A549 (cell line): Measurements from ENCODE around the gene XAGE2. TPM values are rescaled to one million over a fixed set of nuclear protein-coding genes. Genes with fewer than 3 reads are reported as not detected.

Experiments used
- ATAC-seq, 2 experiments: fragments of 200-7000 bp in 1 of 2; fragments of >200 bp in 1 of 2; cut with Nextera tagmentation in 1 of 2; cut with Tn5 transposase in 1 of 2; 3 replicates each; pipeline versions ENCODE4 v1.8.0 to v1.9.1; 2018 to 2020; ENCODE audit warnings: mild to moderate bottlenecking in 1 of 2, moderate library complexity in 1 of 2
- CTCF ChIA-PET: fragments of 300-600 bp; sonication (Branson Sonifier 250); formaldehyde crosslinking; extraction: SDS; loops from one replicate; lab custom pipeline; 2021; ENCODE audit warnings: antibody characterized with exemption, inconsistent platforms; lab: Yijun Ruan, JAX
- POLR2A ChIA-PET: fragments of 350-600 bp; formaldehyde crosslinking; extraction: SDS; loops from one replicate; lab custom pipeline; 2021; ENCODE audit warnings: antibody characterized with exemption, inconsistent platforms; lab: Yijun Ruan, JAX
- DNase-seq, 2 experiments: peaks; one replicate each; pipeline versions ENCODE4 v3.0.0 to v3.0.0-alpha.2; 2011 to 2016; ENCODE audit warnings: low read depth in 1 of 2, low spot score in 1 of 2
- FAIRE-seq: peaks from 2 replicates; lab custom pipeline; 2011; peaks lifted over from hg19 to GRCh38; lab: Jason Lieb, UNC
- H3K27ac ChIP-seq, 2 experiments: fragments of >200 bp; sonication (Bioruptor Twin); formaldehyde crosslinking; 3 replicates each; pipeline ENCODE4 v1.5.1; 2016 to 2017
- H3K4me1 ChIP-seq: fragments of >200 bp; sonication (Bioruptor Twin); formaldehyde crosslinking; 3 replicates; pipeline ENCODE4 v1.6.1; 2016
- H3K4me2 ChIP-seq: fragments of >200 bp; sonication (Bioruptor Twin); formaldehyde crosslinking; 3 replicates; pipeline ENCODE4 v1.6.1; 2016
- H3K4me3 ChIP-seq: fragments of >200 bp; sonication (Bioruptor Twin); formaldehyde crosslinking; 3 replicates; pipeline ENCODE4 v1.5.1; 2016
- H3K9me3 ChIP-seq: fragments of >200 bp; sonication (Bioruptor Twin); formaldehyde crosslinking; 3 replicates; pipeline ENCODE4 v1.6.1; 2016
- CBX2 ChIP-seq: fragments of 200-600 bp; sonication (generic); IDR thresholded peaks from 2 replicates; pipeline ENCODE4 v1.6.1; 2016; ENCODE audit warnings: low read depth, mild to moderate bottlenecking, borderline replicate concordance
- CHD4 ChIP-seq: fragments of 200-600 bp; sonication (generic); IDR thresholded peaks from 2 replicates; pipeline ENCODE4 v1.6.1; 2016; ENCODE audit warnings: antibody characterized with exemption, mild to moderate bottlenecking, borderline replicate concordance
- EHMT2 ChIP-seq: fragments of 200-600 bp; sonication (generic); IDR thresholded peaks from 2 replicates; pipeline ENCODE4 v1.6.1; 2016; ENCODE audit warnings: antibody characterized with exemption, low read depth, mild to moderate bottlenecking, moderate library complexity
- EP300 ChIP-seq, 2 experiments: fragments of >200 bp; sonication (Bioruptor Twin); formaldehyde crosslinking; IDR thresholded peaks; 2 replicates in 1 of 2; 3 replicates in 1 of 2; pipeline ENCODE4 v1.6.1; 2016 to 2017
- ESRRA ChIP-seq: fragments of 150-350 bp; IDR thresholded peaks from 2 replicates; pipeline ENCODE4 v1.6.1; 2014; ENCODE audit warnings: mild to moderate bottlenecking, low read length, borderline replicate concordance
- FOSB ChIP-seq: fragments of 250-450 bp; sonication (Bioruptor Pico); IDR thresholded peaks from 2 replicates; pipeline ENCODE4 v1.5.0; 2020; ENCODE audit warnings: mild to moderate bottlenecking, moderate library complexity
- GATA3 ChIP-seq: IDR thresholded peaks from 2 replicates; pipeline ENCODE4 v1.6.1; 2012; ENCODE audit warnings: borderline replicate concordance
- HDAC2 ChIP-seq: fragments of 200-600 bp; sonication (generic); IDR thresholded peaks from 2 replicates; pipeline ENCODE4 v1.6.1; 2016
- HOXA7 ChIP-seq: fragments of 250-450 bp; sonication (Bioruptor Pico); IDR thresholded peaks from 2 replicates; pipeline ENCODE4 v1.5.0; 2020; ENCODE audit warnings: mild to moderate bottlenecking, moderate library complexity
- HOXB13 ChIP-seq: fragments of 250-450 bp; sonication (Bioruptor Pico); IDR thresholded peaks from 2 replicates; pipeline ENCODE4 v1.5.0; 2020; ENCODE audit warnings: low read depth, mild to moderate bottlenecking, moderate library complexity
- HOXB5 ChIP-seq: fragments of 250-450 bp; sonication (Bioruptor Pico); IDR thresholded peaks from 2 replicates; pipeline ENCODE4 v1.5.0; 2020; ENCODE audit warnings: mild to moderate bottlenecking, moderate library complexity
- MAFK ChIP-seq: fragments of 450-650 bp; IDR thresholded peaks from 2 replicates; pipeline ENCODE4 v1.6.1; 2014; ENCODE audit not compliant: partially characterized antibody
- MAZ ChIP-seq: fragments of 150-350 bp; IDR thresholded peaks from 2 replicates; pipeline ENCODE4 v1.6.1; 2014; ENCODE audit warnings: antibody characterized with exemption, low read depth, low read length, borderline replicate concordance
- MYC ChIP-seq: IDR thresholded peaks from 2 replicates; pipeline ENCODE4 v1.6.1; 2012; ENCODE audit warnings: mild to moderate bottlenecking, inconsistent platforms, low read length, improper control_type of control experiment, borderline replicate concordance
- NFE2L2 ChIP-seq: fragments of 150-350 bp; conservative IDR thresholded peaks from 2 replicates; pipeline ENCODE4 v1.6.1; 2014; ENCODE audit warnings: low read length
- NR3C1 ChIP-seq: fragments of >200 bp; sonication (Bioruptor Twin); formaldehyde crosslinking; IDR thresholded peaks from 3 replicates; pipeline ENCODE4 v1.6.1; 2017
- PHF8 ChIP-seq: fragments of 200-600 bp; sonication (generic); IDR thresholded peaks from 2 replicates; pipeline ENCODE4 v1.6.1; 2016; ENCODE audit warnings: low read depth, mild to moderate bottlenecking, antibody characterized with exemption, moderate library complexity, borderline replicate concordance
- POLR2AphosphoS2 ChIP-seq: conservative IDR thresholded peaks from 2 replicates; pipeline ENCODE4 v1.6.1; 2012; ENCODE audit warnings: low read length, improper control_type of control experiment, inconsistent platforms
- RAD21 ChIP-seq, 2 experiments: fragments of >200 bp in 1 of 2; sonication (Bioruptor Twin) in 1 of 2; formaldehyde crosslinking in 1 of 2; IDR thresholded peaks in 1 of 2; conservative IDR thresholded peaks in 1 of 2; 2 replicates in 1 of 2; 3 replicates in 1 of 2; pipeline ENCODE4 v1.6.1; 2012 to 2018; ENCODE audit warnings: inconsistent platforms in 1 of 2
- RFX5 ChIP-seq: fragments of 450-650 bp; IDR thresholded peaks from 2 replicates; pipeline ENCODE4 v1.7.1; 2014; ENCODE audit warnings: antibody characterized with exemption, mild to moderate bottlenecking, moderate library complexity
- SMC3 ChIP-seq: fragments of >200 bp; sonication (Bioruptor Twin); formaldehyde crosslinking; IDR thresholded peaks from 3 replicates; pipeline ENCODE4 v1.6.1; 2018; ENCODE audit warnings: inconsistent platforms
- TP53 ChIP-seq: fragments of 250-450 bp; sonication (Bioruptor Pico); IDR thresholded peaks from 2 replicates; pipeline ENCODE4 v1.5.0; 2021; ENCODE audit warnings: mild to moderate bottlenecking, moderate library complexity
- ZFP36 ChIP-seq: fragments of 450-650 bp; IDR thresholded peaks from 2 replicates; pipeline ENCODE4 v1.6.1; 2014; ENCODE audit warnings: borderline replicate concordance; ENCODE audit not compliant: partially characterized antibody
- ZNF302 ChIP-seq: fragments of 250-450 bp; sonication (Bioruptor Pico); IDR thresholded peaks from 2 replicates; pipeline ENCODE4 v1.9.0; 2021; ENCODE audit warnings: inconsistent platforms, mild to moderate bottlenecking, moderate library complexity
- WGBS: methylation state at CpG from one replicate; pipeline ENCODE4 v1.1.6; 2017; ENCODE audit errors: missing lambda C conversion rate; 5-methylcytosine and 5-hydroxymethylcytosine counted together
- polyA plus RNA-seq, 4 experiments: library from polyadenylated mRNA; depleted of rRNA in 3 of 4; stranded (reverse); fragments of >200 nt; fragmentation: RNase III in 1 of 4; extraction: RNeasy Plus Mini Kit Qiagen cat#74134 plus additional on column Dnase treatment in 1 of 4; gene quantifications; 2 replicates in 3 of 4; 3 replicates in 1 of 4; pipeline ENCODE4 v1.2.3, GENCODE V29; 2011 to 2017
- TF ChIP-seq, protein P1 (sequence below): IDR thresholded peaks from 2 replicates; pipeline ENCODE4 v1.6.1; 2012
- TF ChIP-seq, protein P2 (sequence below): fragments of 250-450 bp; sonication (Bioruptor Pico); IDR thresholded peaks from 2 replicates; pipeline ENCODE4 v1.5.0; 2021; ENCODE audit warnings: mild to moderate bottlenecking, moderate library complexity, borderline replicate concordance
- TF ChIP-seq, protein P3 (sequence below): fragments of 200-600 bp; sonication (generic); IDR thresholded peaks from 2 replicates; pipeline ENCODE4 v1.6.1; 2016; ENCODE audit warnings: antibody characterized with exemption, mild to moderate bottlenecking, moderate library complexity
- TF ChIP-seq, protein P4 (sequence below): fragments of 250-450 bp; sonication (Bioruptor Pico); IDR thresholded peaks from 2 replicates; pipeline ENCODE4 v1.5.0; 2020; ENCODE audit warnings: low read depth, mild to moderate bottlenecking, moderate library complexity
- TF ChIP-seq, protein P5 (sequence below): fragments of 150-350 bp; IDR thresholded peaks from 2 replicates; pipeline ENCODE4 v1.6.1; 2014; ENCODE audit warnings: low read depth, mild to moderate bottlenecking, low read length

The XAGE2 gene
- polyA plus RNA-seq, 2 of the 4 experiments (the other 2 are of a cell fraction), result not detected

DNA sequence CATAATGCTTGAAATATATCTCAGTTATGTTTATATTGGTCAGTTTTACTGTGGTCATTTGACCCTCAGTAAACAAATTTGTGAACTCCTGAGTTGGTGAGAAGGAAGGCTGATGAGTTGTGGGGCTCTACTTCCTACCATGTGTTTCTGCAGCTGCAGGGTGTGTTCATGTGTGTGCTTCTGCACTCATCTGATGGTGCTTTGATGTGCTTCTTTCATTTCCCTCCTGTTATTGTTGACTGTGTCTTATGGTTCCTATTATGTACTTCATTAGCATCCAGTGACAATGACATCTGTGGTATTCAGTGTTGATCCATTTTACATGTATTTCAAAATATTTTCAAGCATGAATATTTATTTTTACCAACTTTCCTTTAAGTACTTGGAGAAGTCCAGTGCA, 46.5 kb downstream of the XAGE2 start (continued):
- TF ChIP-seq MYC (no peak), GATA3 (no peak), ZNF302 (no peak), CHD4 (no peak), EP300 (IDR thresholded peaks at IDR 0.05) (no peak), NFE2L2 (no peak), EHMT2 (no peak)

DNA sequence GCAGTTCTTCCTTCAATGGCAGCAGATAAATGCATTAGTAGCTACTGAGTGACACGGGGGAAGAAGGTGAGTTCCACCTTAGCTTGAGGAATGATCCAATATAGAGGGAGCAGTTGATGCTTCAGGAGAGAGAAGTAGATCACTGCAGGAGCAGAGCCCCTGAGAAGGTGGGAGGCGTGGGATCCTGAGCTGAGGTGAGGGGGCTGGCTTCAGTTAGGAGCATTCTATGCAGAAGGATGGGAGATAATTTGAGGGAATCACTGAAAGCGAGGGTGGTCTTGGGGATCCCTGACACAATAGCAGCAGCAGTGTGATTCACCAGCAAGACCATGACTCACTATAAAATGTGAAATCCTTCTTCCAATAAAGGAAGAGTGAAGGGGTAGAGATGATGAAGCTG, 48.0 kb downstream of the XAGE2 start:
- Histone ChIP-seq H3K4me1 (no peaks in the 10 kb centered on the region), H3K4me3 (no peak overlapping the region), H3K9me3 (no peaks in the 10 kb centered on the region), H3K27ac (no peak overlapping the region), H3K4me2 (no peak overlapping the region)
- 11% methylated on average over 3 of the region's 3 CpGs for WGBS
- ChIA-PET POLR2A (no interaction called here), CTCF (interaction anchor here (0.6 kb wide), 1 partner anchor 14 kb away, joined by 3 read pairs; no protein-coding TSS in a partner anchor)
- TF ChIP-seq HOXB5, result no peak
- TF ChIP-seq HOXB13, result no peak
- no peak for TF ChIP-seq ESRRA
- no peak for TF ChIP-seq HDAC2
- TF ChIP-seq, protein P1, sequence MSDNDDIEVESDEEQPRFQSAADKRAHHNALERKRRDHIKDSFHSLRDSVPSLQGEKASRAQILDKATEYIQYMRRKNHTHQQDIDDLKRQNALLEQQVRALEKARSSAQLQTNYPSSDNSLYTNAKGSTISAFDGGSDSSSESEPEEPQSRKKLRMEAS, result no peak
- TF ChIP-seq, protein P2, sequence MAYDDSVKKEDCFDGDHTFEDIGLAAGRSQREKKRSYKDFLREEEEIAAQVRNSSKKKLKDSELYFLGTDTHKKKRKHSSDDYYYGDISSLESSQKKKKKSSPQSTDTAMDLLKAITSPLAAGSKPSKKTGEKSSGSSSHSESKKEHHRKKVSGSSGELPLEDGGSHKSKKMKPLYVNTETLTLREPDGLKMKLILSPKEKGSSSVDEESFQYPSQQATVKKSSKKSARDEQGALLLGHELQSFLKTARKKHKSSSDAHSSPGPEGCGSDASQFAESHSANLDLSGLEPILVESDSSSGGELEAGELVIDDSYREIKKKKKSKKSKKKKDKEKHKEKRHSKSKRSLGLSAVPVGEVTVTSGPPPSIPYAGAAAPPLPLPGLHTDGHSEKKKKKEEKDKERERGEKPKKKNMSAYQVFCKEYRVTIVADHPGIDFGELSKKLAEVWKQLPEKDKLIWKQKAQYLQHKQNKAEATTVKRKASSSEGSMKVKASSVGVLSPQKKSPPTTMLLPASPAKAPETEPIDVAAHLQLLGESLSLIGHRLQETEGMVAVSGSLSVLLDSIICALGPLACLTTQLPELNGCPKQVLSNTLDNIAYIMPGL (CRISPR knock-in tag), result no peak
- TF ChIP-seq MYC, result no peak
- no peak for TF ChIP-seq RAD21 (conservative IDR thresholded peaks at IDR 0.05 in 1 of 2, IDR thresholded peaks at IDR 0.05 in 1 of 2)
- no peak for TF ChIP-seq NR3C1
- no peak for TF ChIP-seq NFE2L2
- TF ChIP-seq SMC3, result no peak
- no peak for TF ChIP-seq CBX2
- TF ChIP-seq, protein P3, sequence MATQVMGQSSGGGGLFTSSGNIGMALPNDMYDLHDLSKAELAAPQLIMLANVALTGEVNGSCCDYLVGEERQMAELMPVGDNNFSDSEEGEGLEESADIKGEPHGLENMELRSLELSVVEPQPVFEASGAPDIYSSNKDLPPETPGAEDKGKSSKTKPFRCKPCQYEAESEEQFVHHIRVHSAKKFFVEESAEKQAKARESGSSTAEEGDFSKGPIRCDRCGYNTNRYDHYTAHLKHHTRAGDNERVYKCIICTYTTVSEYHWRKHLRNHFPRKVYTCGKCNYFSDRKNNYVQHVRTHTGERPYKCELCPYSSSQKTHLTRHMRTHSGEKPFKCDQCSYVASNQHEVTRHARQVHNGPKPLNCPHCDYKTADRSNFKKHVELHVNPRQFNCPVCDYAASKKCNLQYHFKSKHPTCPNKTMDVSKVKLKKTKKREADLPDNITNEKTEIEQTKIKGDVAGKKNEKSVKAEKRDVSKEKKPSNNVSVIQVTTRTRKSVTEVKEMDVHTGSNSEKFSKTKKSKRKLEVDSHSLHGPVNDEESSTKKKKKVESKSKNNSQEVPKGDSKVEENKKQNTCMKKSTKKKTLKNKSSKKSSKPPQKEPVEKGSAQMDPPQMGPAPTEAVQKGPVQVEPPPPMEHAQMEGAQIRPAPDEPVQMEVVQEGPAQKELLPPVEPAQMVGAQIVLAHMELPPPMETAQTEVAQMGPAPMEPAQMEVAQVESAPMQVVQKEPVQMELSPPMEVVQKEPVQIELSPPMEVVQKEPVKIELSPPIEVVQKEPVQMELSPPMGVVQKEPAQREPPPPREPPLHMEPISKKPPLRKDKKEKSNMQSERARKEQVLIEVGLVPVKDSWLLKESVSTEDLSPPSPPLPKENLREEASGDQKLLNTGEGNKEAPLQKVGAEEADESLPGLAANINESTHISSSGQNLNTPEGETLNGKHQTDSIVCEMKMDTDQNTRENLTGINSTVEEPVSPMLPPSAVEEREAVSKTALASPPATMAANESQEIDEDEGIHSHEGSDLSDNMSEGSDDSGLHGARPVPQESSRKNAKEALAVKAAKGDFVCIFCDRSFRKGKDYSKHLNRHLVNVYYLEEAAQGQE, result no peak
- TF ChIP-seq PHF8, result no peak
- no peak for TF ChIP-seq ZFP36
- ATAC-seq, result no peak
- no peak for FAIRE-seq
- DNase-seq, result no peak

DNA sequence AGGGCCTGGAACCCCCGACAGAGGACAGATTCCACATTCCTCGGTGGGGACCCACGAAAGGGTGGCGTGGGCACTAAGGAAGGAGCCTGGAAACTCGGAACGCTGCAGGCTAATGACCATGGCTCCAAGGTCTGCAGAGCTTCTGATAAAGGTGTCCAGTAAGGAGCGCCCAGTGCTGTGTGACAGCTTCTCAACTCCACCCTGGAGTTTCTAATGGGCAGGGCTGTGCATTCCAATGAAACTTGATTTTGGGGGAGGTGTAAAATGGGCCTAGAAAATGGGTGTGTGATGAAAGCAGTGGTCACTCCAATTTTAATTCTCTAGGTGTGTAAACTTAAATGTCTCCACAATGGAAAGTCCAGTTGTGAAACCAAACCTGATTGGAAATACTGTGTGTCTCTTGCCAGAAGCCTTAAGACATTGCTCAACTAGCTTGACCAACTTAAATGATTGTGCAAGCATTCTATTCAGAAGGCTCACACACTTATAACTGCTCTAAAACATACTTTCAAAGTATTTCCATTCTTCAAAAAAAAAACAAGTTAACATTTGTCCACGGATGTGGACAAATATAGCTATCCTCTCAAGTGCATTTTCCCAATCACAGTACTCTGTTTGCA, 52.1 kb downstream of the XAGE2 start:
- H3K9me3 ChIP-seq, result no peaks in the 10 kb centered on the region
- FAIRE-seq, result no peak
- 55% methylated on average over 8 of the region's 8 CpGs for WGBS
- H3K4me3 ChIP-seq, result no peak overlapping the region
- H3K4me1 ChIP-seq, result no peaks in the 10 kb centered on the region
- no peak for DNase-seq
- no peak overlapping the region for H3K27ac ChIP-seq
- CTCF ChIA-PET, result no interaction called here
- ATAC-seq, result no peak
- POLR2A ChIA-PET, result no interaction called here
- H3K4me2 ChIP-seq, result no peak overlapping the region
- TF ChIP-seq HDAC2, result no peak
- TF ChIP-seq GATA3, result no peak
- no peak for TF ChIP-seq ZFP36
- TF ChIP-seq TP53 (CRISPR knock-in tag), result no peak
- TF ChIP-seq POLR2AphosphoS2, result no peak
- TF ChIP-seq ESRRA, result no peak
- TF ChIP-seq FOSB (CRISPR knock-in tag), result no peak
- TF ChIP-seq RFX5, result no peak
- TF ChIP-seq HOXA7 (CRISPR knock-in tag), result no peak
- TF ChIP-seq, protein P4, sequence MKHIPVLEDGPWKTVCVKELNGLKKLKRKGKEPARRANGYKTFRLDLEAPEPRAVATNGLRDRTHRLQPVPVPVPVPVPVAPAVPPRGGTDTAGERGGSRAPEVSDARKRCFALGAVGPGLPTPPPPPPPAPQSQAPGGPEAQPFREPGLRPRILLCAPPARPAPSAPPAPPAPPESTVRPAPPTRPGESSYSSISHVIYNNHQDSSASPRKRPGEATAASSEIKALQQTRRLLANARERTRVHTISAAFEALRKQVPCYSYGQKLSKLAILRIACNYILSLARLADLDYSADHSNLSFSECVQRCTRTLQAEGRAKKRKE (CRISPR knock-in tag), result no peak
- TF ChIP-seq MAZ, result no peak
- TF ChIP-seq, protein P5, sequence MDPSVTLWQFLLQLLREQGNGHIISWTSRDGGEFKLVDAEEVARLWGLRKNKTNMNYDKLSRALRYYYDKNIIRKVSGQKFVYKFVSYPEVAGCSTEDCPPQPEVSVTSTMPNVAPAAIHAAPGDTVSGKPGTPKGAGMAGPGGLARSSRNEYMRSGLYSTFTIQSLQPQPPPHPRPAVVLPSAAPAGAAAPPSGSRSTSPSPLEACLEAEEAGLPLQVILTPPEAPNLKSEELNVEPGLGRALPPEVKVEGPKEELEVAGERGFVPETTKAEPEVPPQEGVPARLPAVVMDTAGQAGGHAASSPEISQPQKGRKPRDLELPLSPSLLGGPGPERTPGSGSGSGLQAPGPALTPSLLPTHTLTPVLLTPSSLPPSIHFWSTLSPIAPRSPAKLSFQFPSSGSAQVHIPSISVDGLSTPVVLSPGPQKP, result no peak
- TF ChIP-seq HOXB13, result no peak
- no peak for TF ChIP-seq MAFK
- no peak for TF ChIP-seq SMC3
- TF ChIP-seq NFE2L2, result no peak
